Tibial artery (tissue), 4 donors: ENCODE results near the gene LSAMP.

Source experiments
- DNase-seq, 2 donors: peaks; one replicate each; pipeline ENCODE4 v3.0.0-alpha.2; 2019
- H3K27ac ChIP-seq, 2 donors: fragments of 200-600 bp; sonication (generic) in 1 of 2; 1 replicate in 1 of 2; 2 replicates in 1 of 2; pipeline ENCODE4 v1.5.1; 2018 to 2019; ENCODE audit warnings: mild to moderate bottlenecking in 1 of 2
- H3K27me3 ChIP-seq, 2 donors: fragments of 200-600 bp; sonication (generic) in 1 of 2; one replicate each; pipeline versions ENCODE4 v1.5.1 to v1.6.0; 2016 to 2019
- H3K36me3 ChIP-seq, 3 donors: fragments of 200-600 bp; sonication (generic) in 2 of 3; one replicate each; pipeline ENCODE4 v1.5.1; 2016 to 2019; ENCODE audit warnings: mild to moderate bottlenecking in 2 of 3
- H3K4me1 ChIP-seq, 4 donors: fragments of 200-600 bp; sonication (generic) in 2 of 4; 1 replicate in 3 of 4; 2 replicates in 1 of 4; pipeline ENCODE4 v1.5.1; 2016 to 2019
- H3K4me3 ChIP-seq, 2 donors: fragments of 200-600 bp; sonication (generic) in 1 of 2; 1 replicate in 1 of 2; 2 replicates in 1 of 2; pipeline ENCODE4 v1.5.1; 2018 to 2019; ENCODE audit warnings: mild to moderate bottlenecking in 2 of 2
- H3K9me3 ChIP-seq, 3 donors: fragments of 200-600 bp; sonication (generic) in 1 of 3; one replicate each; pipeline ENCODE4 v1.5.1; 2016 to 2019
- CTCF ChIP-seq, 2 experiments: fragments of 200-600 bp in 1 of 2; fragments of 450-650 bp in 1 of 2; IDR thresholded peaks; one replicate each; pipeline ENCODE4 v1.5.1; 2017 to 2019; ENCODE audit warnings: antibody characterized with exemption in 2 of 2, mild to moderate bottlenecking in 1 of 2, moderate library complexity in 1 of 2
- intact Hi-C: fragments of 100-400 bp; cut with DNase I; formaldehyde crosslinking; loops from one replicate; pipeline ENCODE4 v1.15.0; 2023; ENCODE audit warnings: low total_unique reads

Gene LSAMP

DNA sequence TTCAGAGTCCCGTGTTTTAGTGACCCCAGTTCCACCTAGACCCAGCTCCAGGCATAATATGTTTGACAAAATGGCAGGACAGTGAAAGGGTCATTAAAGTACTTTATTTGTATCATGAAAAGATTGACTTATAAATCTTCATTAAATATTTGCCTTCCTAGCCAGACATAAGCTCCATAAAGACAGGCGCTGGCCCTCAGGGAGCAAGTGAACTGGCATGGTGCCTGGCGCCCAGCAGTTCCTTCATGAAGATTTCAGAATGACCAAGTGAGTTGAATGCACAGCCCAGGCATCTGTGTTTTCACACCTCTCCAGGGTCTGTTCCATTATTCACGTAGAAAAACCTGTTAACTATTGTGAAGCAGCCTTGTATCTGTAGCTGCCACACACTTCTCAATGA lies 655.8 kb downstream of the LSAMP start:
- DNase-seq = no peak
- no peaks in the 10 kb centered on the region for H3K27me3 ChIP-seq
- intact Hi-C loops = loop anchor here (5.0 kb wide), 1 partner anchor 572 kb away; no protein-coding TSS in a partner anchor
- no peaks in the 10 kb centered on the region for H3K36me3 ChIP-seq
- no peak overlapping the region for H3K27ac ChIP-seq
- peaks cover 0 to 11% (median 4%) of the 10 kb centered on the region in 4 donors for H3K4me1 ChIP-seq
- H3K9me3 ChIP-seq = no peaks in the 10 kb centered on the region
- H3K4me3 ChIP-seq = no peak overlapping the region
- TF ChIP-seq CTCF (IDR thresholded peaks at IDR 0.05) = no peak

DNA sequence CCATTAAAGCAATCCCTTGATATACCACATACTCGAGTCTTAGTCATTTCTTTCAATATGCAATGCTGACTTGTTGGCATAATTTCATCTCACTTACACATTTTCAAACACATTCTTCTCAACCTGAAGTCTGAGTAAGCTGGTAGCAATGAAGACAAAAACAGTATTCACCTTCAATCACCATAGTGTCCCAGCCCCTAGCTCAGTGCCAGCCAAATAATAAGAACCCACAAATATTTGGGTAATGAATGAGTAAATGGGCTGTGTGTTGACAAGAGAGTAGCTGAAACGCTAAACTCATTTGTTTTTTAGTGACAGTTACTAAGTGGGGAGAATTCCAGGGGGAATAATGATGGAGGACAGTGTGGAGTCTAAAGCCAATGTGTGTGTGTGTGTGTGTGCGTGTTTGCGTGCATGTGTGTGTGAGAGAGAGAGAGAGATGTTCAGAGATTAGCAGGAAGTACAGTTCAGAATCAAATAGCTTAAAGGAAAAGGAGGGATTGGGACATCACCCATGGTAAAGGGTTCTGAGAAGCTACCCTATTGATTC lies 656.3 kb downstream of the LSAMP start:
- Histone ChIP-seq H3K4me3 (no peak overlapping the region), H3K9me3 (no peaks in the 10 kb centered on the region), H3K27me3 (no peaks in the 10 kb centered on the region), H3K27ac (no peak overlapping the region), H3K36me3 (no peaks in the 10 kb centered on the region), H3K4me1 (peaks cover 0 to 11% (median 4%) of the 10 kb centered on the region in 4 donors)
- no peak for DNase-seq
- TF ChIP-seq CTCF (IDR thresholded peaks at IDR 0.05) = no peak
- intact Hi-C loops = loop anchor here (5.0 kb wide), 1 partner anchor 572 kb away; no protein-coding TSS in a partner anchor

GRCh38 chr3:115787818-115788217 lies 657.5 kb downstream of the LSAMP start:
- Histone ChIP-seq H3K27me3 (no peaks in the 10 kb centered on the region), H3K27ac (no peak overlapping the region), H3K9me3 (no peaks in the 10 kb centered on the region), H3K36me3 (no peaks in the 10 kb centered on the region), H3K4me1 (peaks cover 0 to 11% (median 4%) of the 10 kb centered on the region in 4 donors), H3K4me3 (no peak overlapping the region)
- intact Hi-C loops = loop anchor here (5.0 kb wide), 1 partner anchor 571 kb away; no protein-coding TSS in a partner anchor
- no peak for DNase-seq
- TF ChIP-seq CTCF (IDR thresholded peaks at IDR 0.05) = no peak

DNA sequence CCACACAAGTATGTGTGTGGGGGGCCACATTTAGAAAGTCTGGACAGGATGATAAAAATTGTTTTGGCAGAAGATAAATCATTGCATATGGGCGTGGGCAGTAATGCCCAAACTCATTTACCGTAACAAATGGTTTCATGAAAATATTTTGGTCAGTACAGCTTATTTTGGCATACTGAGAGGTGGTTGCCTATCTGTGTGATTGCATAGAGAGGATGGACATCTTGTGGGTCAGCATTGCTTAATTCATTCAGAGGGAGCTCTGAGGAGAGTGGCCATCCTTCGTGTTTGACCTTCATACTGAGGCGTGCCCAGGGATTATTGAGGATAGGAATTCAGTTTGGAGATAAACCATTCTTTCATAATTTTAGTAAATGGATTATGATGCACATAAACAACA lies 659.5 kb downstream of the LSAMP start:
- no peak for TF ChIP-seq CTCF (IDR thresholded peaks at IDR 0.05)
- H3K27ac ChIP-seq = no peak overlapping the region
- no peak for DNase-seq

GRCh38 chr3:115784739-115785536 lies 660.3 kb downstream of the LSAMP start:
- peak overlapping the region; percentile 82 to 83 for H3K27ac ChIP-seq
- no peaks in the 10 kb centered on the region for H3K27me3 ChIP-seq
- H3K4me3 ChIP-seq = peak overlapping the region; percentile 65 to 80
- H3K4me1 ChIP-seq = peaks cover 0 to 11% (median 4%) of the 10 kb centered on the region in 4 donors
- TF ChIP-seq CTCF (IDR thresholded peaks at IDR 0.05) = no peak
- H3K36me3 ChIP-seq = no peaks in the 10 kb centered on the region
- DNase-seq = no peak
- intact Hi-C loops = loop anchor here (5.0 kb wide), 1 partner anchor 568 kb away; no protein-coding TSS in a partner anchor
- H3K9me3 ChIP-seq = no peaks in the 10 kb centered on the region

More for the DNA sequence above, 659.5 kb downstream of the LSAMP start:
- H3K4me1 ChIP-seq = peaks cover 0 to 11% (median 4%) of the 10 kb centered on the region in 4 donors
- no peaks in the 10 kb centered on the region for H3K27me3 ChIP-seq
- no peak overlapping the region for H3K4me3 ChIP-seq
- H3K36me3 ChIP-seq = no peaks in the 10 kb centered on the region
- intact Hi-C loops = loop anchor here (5.0 kb wide), 1 partner anchor 568 kb away; no protein-coding TSS in a partner anchor
- no peaks in the 10 kb centered on the region for H3K9me3 ChIP-seq
